Measurements from ENCODE around the gene MORN5.

DNA sequence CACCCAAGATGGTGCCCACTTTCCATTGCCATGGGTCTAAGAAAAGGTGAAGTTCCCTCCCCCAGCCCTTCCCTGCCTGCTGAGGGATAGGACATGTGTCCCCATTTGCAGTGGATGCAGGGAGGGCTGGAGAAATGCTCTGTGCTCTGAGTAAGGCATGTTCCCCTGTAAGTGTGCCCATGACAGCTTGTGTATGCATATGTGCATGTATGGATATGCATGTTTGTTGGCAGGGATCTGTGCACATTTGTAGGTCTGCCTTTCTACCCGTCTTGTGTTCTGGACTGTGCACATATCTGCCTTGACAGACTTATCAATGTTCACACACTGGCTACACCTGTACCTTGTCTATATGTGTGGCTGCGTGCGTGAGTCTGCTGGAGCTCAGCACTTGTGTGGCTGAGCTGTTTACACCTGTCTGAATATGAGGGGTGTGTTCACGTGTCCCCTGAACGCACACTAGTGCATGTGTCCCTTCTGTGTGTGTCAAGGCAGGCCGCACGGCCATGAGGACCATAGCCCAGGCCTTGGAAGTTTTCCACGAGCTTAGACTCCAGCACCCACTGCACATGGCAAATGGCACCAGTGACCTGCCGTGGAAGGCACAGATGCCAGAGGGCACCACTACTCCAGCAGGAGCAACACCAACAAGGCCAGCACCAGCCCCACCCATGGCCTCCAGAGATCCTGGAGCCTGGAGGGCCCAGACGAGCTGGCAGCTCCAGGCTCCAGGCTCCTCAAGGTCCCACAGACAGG, 39.2 kb upstream of the MORN5 start:
- TF ChIP-seq, protein P1, sequence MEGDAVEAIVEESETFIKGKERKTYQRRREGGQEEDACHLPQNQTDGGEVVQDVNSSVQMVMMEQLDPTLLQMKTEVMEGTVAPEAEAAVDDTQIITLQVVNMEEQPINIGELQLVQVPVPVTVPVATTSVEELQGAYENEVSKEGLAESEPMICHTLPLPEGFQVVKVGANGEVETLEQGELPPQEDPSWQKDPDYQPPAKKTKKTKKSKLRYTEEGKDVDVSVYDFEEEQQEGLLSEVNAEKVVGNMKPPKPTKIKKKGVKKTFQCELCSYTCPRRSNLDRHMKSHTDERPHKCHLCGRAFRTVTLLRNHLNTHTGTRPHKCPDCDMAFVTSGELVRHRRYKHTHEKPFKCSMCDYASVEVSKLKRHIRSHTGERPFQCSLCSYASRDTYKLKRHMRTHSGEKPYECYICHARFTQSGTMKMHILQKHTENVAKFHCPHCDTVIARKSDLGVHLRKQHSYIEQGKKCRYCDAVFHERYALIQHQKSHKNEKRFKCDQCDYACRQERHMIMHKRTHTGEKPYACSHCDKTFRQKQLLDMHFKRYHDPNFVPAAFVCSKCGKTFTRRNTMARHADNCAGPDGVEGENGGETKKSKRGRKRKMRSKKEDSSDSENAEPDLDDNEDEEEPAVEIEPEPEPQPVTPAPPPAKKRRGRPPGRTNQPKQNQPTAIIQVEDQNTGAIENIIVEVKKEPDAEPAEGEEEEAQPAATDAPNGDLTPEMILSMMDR (IDR thresholded peaks at IDR 0.05), result no peak
- TF ChIP-seq TCF7L2 (IDR thresholded peaks at IDR 0.05; ENCODE audit: low read depth, low read length) (no peak), POLR2AphosphoS5 (IDR thresholded peaks at IDR 0.05; ENCODE audit: low read depth, low read length) (no peak), SIN3A (IDR thresholded peaks at IDR 0.05; ENCODE audit: borderline replicate concordance, insufficient read depth, low read depth, low read length) (no peak)

Measured in Panc1 (cell line).